IPS DF 4.7 (cell line): ENCODE data around the gene EIF3M.
"Not testable (repeated sequence)": the region's sequence is repeated elsewhere in the genome, so short reads cannot be mapped to it uniquely, and the experiment has no call there.

Source experiments
- DNase-seq: peaks from one replicate; pipeline ENCODE4 v3.0.0-alpha.2; 2013; ENCODE audit warnings: low spot score; ENCODE audit errors: extremely low read depth

The EIF3M gene

DNA sequence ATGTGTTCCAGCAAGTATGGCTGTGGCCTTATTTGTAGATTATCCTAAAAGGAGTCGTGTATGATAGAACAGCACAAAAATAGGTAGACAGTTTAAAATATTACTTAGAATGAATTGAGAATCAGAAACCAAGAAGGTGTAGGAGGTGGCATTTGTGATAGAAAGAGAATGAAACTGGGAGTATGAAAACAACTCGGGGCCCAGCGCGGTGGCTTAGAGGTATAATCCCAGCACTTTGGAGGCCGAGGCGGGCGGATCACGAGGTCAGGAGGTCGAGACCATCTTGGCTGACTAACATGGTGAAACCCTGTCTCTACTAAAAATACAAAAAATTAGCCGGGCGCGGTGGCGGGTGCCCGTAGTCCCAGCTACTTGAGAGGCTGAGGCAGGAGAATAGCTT lies 12.5 kb downstream of the EIF3M start:
- not testable (repeated sequence) for DNase-seq

DNA sequence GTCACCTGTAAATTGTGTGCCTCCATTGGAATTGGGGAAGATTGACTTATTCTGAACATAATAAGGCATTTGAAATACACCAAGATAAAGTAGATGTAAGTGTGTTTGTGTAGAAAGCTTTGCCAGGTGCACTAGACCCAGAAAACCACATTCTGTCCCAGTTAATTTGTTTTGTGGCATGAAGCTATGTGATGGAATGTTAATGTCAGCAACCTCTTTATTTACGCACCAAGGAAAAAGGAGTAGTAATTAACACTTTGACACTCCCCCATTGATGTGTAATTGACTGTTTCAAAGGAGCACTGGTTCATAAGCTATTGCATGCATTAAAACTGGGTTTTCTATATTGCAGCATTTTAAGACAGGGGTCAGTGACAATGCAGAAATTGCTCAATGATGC lies 14.3 kb downstream of the EIF3M start:
- no peak for DNase-seq

DNA sequence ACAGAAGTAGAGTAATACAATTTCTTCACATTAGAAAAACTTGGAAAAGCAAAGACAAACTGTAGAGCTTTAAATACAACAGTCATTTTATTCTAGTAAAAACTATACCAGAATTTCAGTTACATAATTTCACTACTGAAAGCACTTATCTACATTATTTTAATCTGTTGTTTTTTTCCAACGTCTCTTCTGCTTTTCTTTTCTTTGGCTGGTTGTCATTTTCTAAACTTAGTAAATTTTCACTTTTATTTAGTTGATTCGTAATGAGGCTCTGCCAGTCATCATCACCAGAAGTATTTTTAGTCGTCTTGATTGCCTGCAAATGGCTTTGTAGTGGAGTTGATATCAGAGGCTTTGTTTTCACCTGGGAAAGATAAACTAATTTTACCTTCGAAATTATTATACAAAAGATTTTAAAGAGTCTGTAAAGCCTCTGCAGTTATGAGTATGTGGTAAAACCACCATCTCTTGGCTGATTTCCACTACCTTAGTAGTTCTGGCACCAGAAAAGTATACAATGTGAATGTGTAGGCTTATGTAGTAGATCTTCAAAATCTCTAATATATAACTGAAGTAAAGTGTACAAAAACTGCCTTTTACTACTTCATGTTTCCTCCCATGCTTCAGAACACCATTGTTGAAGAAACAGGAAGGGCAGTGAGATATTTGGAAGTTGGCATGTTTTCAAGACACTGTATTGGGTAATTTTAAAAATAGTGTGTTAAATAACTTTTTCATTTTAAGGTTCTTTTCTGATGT lies 19.2 kb downstream of the EIF3M start:
- DNase-seq: no peak

DNA sequence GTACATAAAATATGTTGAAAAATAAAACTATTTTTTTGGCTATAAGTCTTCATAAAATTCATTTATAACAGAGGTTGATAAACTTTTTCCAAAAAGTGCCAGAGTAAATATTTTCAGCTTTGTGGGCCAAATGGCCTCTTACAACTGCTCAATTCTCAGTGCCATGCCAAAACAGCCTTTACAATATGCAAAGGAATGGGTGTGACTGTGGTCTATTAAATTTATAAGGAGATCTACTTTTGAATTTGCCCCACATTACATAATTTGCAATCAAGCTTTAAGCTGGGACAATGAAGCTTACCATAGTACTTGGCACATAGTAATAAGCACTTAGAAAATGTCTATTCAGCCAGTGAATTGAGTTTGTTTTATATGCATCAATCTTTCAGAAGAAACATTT lies 22.6 kb downstream of the EIF3M start:
- DNase-seq: no peak

DNA sequence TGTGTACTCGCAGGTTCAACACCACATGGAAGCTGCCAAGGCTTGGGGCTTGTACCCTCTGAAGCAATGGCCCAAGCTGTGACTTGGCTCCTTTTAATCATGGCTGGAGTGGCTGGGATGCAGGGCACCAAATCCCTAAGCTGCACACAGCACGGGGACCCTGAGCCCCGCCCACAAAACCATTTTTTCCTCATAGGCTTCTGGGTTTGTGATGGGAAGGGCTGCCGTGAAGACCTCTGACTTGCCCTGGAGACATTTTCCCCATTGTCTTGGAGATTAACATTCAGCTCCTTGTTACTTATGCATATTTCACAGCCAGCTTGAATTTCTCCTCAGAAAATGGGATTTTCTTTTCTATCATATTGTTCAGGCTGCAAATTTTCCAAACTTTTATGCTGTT lies 25.2 kb downstream of the EIF3M start:
- not testable (repeated sequence) for DNase-seq

DNA sequence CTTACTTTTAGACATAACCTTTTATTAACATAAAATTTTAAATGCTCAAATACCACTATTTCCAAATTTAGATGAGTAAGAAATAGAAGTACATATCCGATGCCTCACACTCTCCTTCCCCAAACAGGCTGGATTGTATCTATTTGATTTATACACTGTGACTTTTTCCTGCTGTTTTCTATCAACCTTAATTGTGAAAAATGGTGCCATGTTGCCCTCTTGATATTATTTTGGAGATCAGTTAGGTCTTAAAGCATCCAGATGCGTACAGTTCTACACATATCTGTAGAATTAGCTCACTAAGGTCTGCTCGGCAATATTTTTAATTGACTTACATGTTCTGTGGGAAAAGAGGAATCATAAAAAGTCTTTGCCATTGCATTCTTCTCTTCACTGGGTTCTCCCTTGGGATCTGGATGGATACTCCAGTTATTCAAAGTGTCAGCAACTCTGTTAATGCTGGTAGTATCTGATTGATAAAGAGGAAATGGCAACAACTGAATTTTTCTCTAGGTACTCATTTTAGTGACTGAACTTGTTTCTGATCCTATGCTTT lies 27.2 kb downstream of the EIF3M start:
- no peak for DNase-seq

DNA sequence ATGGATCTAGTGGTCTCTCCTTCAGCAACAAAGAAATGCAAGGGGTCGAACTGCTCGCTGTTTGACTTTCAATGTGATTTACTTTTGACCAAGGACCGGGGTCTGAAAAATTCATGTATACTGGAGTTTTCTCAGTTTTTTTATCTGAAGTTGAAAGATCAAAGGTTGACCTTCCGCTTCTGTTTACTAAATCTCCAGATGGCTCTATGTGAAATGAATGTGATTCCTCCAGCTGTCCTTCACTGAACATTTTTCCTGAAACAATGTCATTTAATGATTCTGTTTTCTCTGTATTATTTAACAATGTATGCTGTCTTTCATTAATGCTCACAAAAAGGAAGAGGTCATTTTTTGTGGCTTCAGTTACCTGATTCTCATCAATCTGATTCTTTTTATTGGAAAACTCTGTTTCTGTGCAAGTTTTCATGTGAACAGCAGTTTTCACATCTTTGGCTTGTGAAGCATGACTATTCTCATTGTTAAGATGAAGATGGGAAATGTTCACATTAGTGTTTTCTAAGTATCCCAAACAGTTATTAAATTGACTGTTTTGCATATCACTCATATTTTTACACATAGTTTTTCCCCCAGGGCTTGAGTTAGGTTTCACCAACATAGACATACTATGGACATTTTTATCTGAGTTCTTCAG lies 30.0 kb downstream of the EIF3M start:
- DNase-seq: no peak

DNA sequence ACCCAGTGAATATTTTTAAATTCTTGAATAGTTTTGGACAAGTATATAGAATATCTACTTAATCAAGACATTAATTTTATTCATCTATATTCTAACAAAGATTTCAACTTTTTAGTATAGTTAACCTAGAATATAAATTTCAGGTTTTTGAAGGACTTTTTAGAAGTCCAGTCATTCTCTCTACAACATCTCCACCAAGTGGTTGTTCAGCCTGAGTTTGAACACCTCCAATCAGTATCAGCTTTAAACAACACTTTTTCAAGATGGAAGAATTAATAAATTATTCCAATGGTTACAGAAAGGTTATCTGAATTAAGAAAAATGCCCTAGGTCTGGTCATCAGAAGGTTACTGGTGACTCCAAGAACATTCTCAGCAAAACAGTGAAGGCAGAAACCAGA lies 31.8 kb downstream of the EIF3M start:
- no peak for DNase-seq

DNA sequence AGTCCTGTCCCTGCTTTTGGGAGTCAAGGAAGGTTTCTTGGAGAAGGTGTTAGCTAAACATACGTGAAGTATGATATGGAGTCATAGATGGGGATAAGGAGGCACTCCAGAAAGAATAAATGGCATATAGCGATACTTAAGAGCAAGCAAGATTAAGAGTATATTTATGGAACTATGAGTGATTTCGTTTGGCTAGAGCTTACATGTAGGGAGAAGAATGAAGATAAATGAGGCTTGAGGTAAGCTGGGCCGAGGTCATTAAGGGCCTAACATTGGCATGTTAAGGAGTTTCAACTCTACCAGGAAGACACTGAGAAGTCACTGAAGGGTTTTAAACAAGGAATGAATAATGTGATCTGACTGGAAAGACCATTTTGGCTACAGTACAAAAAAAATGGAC lies 33.3 kb downstream of the EIF3M start:
- DNase-seq: no peak

DNA sequence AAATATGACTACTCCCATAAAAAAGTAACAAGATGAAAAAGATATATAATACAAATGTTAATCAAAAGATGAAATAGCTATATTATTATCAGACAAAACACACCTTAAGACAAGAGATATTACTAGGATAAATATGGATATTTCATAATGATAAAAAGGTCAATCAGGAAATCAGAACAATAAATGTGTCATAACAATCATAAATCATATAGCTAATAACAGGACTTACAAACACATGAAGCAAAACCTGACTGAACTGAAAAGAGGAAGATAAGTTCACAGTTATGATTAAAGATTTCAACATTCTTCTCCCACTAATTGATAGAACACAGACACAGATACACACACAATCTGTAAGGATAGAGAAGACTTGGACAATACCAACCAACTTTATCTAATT lies 47.2 kb downstream of the EIF3M start:
- no peak for DNase-seq

DNA sequence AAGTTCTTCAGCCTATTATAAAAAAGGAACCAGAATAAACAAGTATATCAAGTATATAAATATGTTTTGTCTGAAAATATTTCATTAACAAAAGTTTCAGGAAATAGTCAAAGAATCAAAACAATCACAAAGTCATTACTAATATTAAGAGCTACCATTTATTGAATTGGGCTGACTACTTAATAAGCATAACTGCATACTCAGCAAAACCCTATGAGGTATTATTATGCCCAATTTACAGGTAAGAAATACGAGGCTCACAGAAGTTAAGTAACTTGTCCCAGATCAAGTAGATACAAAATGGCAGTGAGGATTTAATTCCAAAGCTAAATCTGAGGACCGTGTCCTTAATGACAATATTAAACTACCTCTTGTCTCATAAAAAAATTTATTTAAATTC lies 52.2 kb downstream of the EIF3M start:
- DNase-seq: no peak

DNA sequence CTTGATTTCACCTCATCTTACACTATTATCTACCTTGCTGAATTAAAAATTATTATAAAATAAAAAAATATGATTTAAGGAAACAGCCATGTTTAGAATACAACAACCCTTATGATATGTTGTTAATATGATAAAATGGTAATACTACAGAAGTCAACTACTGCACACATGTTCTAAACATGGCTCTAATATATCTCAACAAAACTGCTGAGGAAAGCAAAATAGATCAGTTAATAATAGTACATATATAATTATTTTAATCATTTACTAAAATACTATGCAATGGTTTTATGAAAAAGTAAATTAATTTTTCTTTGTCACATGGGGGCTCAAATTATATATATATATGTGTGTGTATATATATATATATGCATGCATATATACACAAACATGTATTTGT lies 57.7 kb downstream of the EIF3M start:
- no peak for DNase-seq

DNA sequence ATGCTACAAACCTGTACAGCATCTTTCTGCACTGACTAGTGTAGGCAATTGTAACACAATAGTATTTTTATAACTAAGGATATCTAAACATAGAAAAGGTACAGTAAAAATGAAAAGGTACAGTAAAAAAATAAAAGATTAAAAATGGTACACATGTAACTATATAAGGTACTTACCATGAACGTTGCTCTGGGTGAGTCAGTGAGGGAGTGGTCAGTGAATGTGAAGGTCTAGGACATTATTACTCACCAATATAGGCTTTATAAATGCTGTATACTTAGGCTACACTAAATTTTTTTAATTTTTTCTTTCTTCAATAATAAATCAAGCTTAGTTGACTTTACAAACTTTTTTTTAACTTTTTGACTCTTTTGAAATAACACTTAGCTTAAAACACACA lies 59.9 kb downstream of the EIF3M start:
- DNase-seq: no peak
